Measurements from ENCODE around the gene ANKRD33.

ANKRD33 gene

GRCh38 chr12:51874486-51874885, 13.4 kb upstream of the ANKRD33 start:
- no CpG with 5 or more reads among the region's 4 CpGs for WGBS (ENCODE audit: extremely low coverage, insufficient coverage, low lambda C conversion rate)
- Histone ChIP-seq H3K36me3 (ENCODE audit: control insufficient read depth, insufficient read depth, low read length) (no peaks in the 10 kb centered on the region), H2AK5ac (ENCODE audit: low read length) (no peak overlapping the region), H3K27me3 (ENCODE audit: insufficient read depth, low read length, poor library complexity) (peaks cover 2% of the 10 kb centered on the region), H3K4me3 (ENCODE audit: low read length) (no peak overlapping the region), H4K5ac (ENCODE audit: low read length) (no peak overlapping the region), H2BK5ac (ENCODE audit: low read length) (no peak overlapping the region), H3K56ac (ENCODE audit: low read length) (no peak overlapping the region), H3K18ac (ENCODE audit: low read length) (no peak overlapping the region), H3K27ac (ENCODE audit: low read depth, low read length) (no peak overlapping the region), H2BK15ac (replicated peaks; ENCODE audit: low read depth) (no peak overlapping the region), H3K9ac (ENCODE audit: low read length) (no peak overlapping the region), H3K23ac (ENCODE audit: low read length) (no peak overlapping the region), H3K4me1 (ENCODE audit: control insufficient read depth, low read depth, low read length) (no peaks in the 10 kb centered on the region), H2BK120ac (ENCODE audit: low read depth, low read length) (no peak overlapping the region), H3K4ac (ENCODE audit: low read depth, low read length) (no peak overlapping the region), H3K79me1 (ENCODE audit: low read length) (no peaks in the 10 kb centered on the region), H3K79me2 (ENCODE audit: control insufficient read depth, insufficient read depth, low read length) (no peaks in the 10 kb centered on the region), H3K4me2 (ENCODE audit: low read length) (no peak overlapping the region), H4K8ac (ENCODE audit: low read depth, low read length) (no peak overlapping the region)
- no peak for DNase-seq

- H3K56ac ChIP-seq (ENCODE audit: low read length) = no peak overlapping the region
- DNase-seq = no peak
- no peak overlapping the region for H3K27ac ChIP-seq (ENCODE audit: low read depth, low read length)
- H3K4me3 ChIP-seq (ENCODE audit: low read length) = no peak overlapping the region
- no peak overlapping the region for H3K4me2 ChIP-seq (ENCODE audit: low read length)
- H3K23ac ChIP-seq (ENCODE audit: low read length) = no peak overlapping the region
- no peaks in the 10 kb centered on the region for H3K36me3 ChIP-seq (ENCODE audit: control insufficient read depth, insufficient read depth, low read length)
- no peak overlapping the region for H3K18ac ChIP-seq (ENCODE audit: low read length)
- H3K27me3 ChIP-seq (ENCODE audit: insufficient read depth, low read length, poor library complexity) = no peaks in the 10 kb centered on the region
- no peak overlapping the region for H2BK15ac ChIP-seq (replicated peaks; ENCODE audit: low read depth)
- H2BK5ac ChIP-seq (ENCODE audit: low read length) = no peak overlapping the region
- no CpG with 5 or more reads among the region's 3 CpGs for WGBS (ENCODE audit: extremely low coverage, insufficient coverage, low lambda C conversion rate)
- H4K8ac ChIP-seq (ENCODE audit: low read depth, low read length) = no peak overlapping the region
- no peaks in the 10 kb centered on the region for H3K4me1 ChIP-seq (ENCODE audit: control insufficient read depth, low read depth, low read length)
- H3K79me2 ChIP-seq (ENCODE audit: control insufficient read depth, insufficient read depth, low read length) = no peaks in the 10 kb centered on the region
- no peak overlapping the region for H4K5ac ChIP-seq (ENCODE audit: low read length)
- H3K79me1 ChIP-seq (ENCODE audit: low read length) = no peaks in the 10 kb centered on the region
- H2AK5ac ChIP-seq (ENCODE audit: low read length) = no peak overlapping the region
- H3K9ac ChIP-seq (ENCODE audit: low read length) = no peak overlapping the region
- H2BK120ac ChIP-seq (ENCODE audit: low read depth, low read length) = no peak overlapping the region
- no peak overlapping the region for H3K4ac ChIP-seq (ENCODE audit: low read depth, low read length)
Measured at GRCh38 chr12:51879102-51879501, 8.8 kb upstream of the ANKRD33 start.

- Histone ChIP-seq H3K56ac (ENCODE audit: low read length) (no peak overlapping the region), H3K4me2 (ENCODE audit: low read length) (no peak overlapping the region), H2AK5ac (ENCODE audit: low read length) (no peak overlapping the region), H2BK5ac (ENCODE audit: low read length) (no peak overlapping the region), H4K8ac (ENCODE audit: low read depth, low read length) (no peak overlapping the region), H3K27me3 (ENCODE audit: insufficient read depth, low read length, poor library complexity) (no peaks in the 10 kb centered on the region), H3K9ac (ENCODE audit: low read length) (no peak overlapping the region), H3K23ac (ENCODE audit: low read length) (no peak overlapping the region), H3K18ac (ENCODE audit: low read length) (no peak overlapping the region), H2BK15ac (replicated peaks; ENCODE audit: low read depth) (no peak overlapping the region), H4K5ac (ENCODE audit: low read length) (no peak overlapping the region), H3K4me1 (ENCODE audit: control insufficient read depth, low read depth, low read length) (no peaks in the 10 kb centered on the region), H3K79me1 (ENCODE audit: low read length) (no peaks in the 10 kb centered on the region), H3K4me3 (ENCODE audit: low read length) (no peak overlapping the region), H3K36me3 (ENCODE audit: control insufficient read depth, insufficient read depth, low read length) (no peaks in the 10 kb centered on the region), H2BK120ac (ENCODE audit: low read depth, low read length) (no peak overlapping the region), H3K4ac (ENCODE audit: low read depth, low read length) (no peak overlapping the region), H3K79me2 (ENCODE audit: control insufficient read depth, insufficient read depth, low read length) (no peaks in the 10 kb centered on the region), H3K27ac (ENCODE audit: low read depth, low read length) (no peak overlapping the region)
- DNase-seq = no peak
- no CpG with 5 or more reads among the region's 1 CpG for WGBS (ENCODE audit: extremely low coverage, insufficient coverage, low lambda C conversion rate)
Measured at GRCh38 chr12:51883295-51883694, 4.6 kb upstream of the ANKRD33 start.

- no CpG with 5 or more reads among the region's 4 CpGs for WGBS (ENCODE audit: extremely low coverage, insufficient coverage, low lambda C conversion rate)
Measured at GRCh38 chr12:51883998-51884675, 3.8 kb upstream of the ANKRD33 start.

GRCh38 chr12:51884676-51885229, 3.1 kb upstream of the ANKRD33 start:
- H3K27ac ChIP-seq (ENCODE audit: low read depth, low read length) = no peak overlapping the region
- no peak overlapping the region for H2BK120ac ChIP-seq (ENCODE audit: low read depth, low read length)
- WGBS (ENCODE audit: extremely low coverage, insufficient coverage, low lambda C conversion rate) = no CpG with 5 or more reads among the region's 11 CpGs
- H4K5ac ChIP-seq (ENCODE audit: low read length) = no peak overlapping the region
- no peaks in the 10 kb centered on the region for H3K4me1 ChIP-seq (ENCODE audit: control insufficient read depth, low read depth, low read length)
- H2AK5ac ChIP-seq (ENCODE audit: low read length) = no peak overlapping the region
- H3K18ac ChIP-seq (ENCODE audit: low read length) = no peak overlapping the region
- H3K23ac ChIP-seq (ENCODE audit: low read length) = no peak overlapping the region
- H2BK15ac ChIP-seq (replicated peaks; ENCODE audit: low read depth) = no peak overlapping the region
- no peak overlapping the region for H3K4me2 ChIP-seq (ENCODE audit: low read length)
- H3K56ac ChIP-seq (ENCODE audit: low read length) = no peak overlapping the region
- H3K4me3 ChIP-seq (ENCODE audit: low read length) = no peak overlapping the region
- H3K9ac ChIP-seq (ENCODE audit: low read length) = no peak overlapping the region
- H3K36me3 ChIP-seq (ENCODE audit: control insufficient read depth, insufficient read depth, low read length) = no peaks in the 10 kb centered on the region
- DNase-seq = peak; percentile 88
- H4K8ac ChIP-seq (ENCODE audit: low read depth, low read length) = no peak overlapping the region
- no peaks in the 10 kb centered on the region for H3K79me1 ChIP-seq (ENCODE audit: low read length)
- no peaks in the 10 kb centered on the region for H3K79me2 ChIP-seq (ENCODE audit: control insufficient read depth, insufficient read depth, low read length)
- no peak overlapping the region for H3K4ac ChIP-seq (ENCODE audit: low read depth, low read length)
- H3K27me3 ChIP-seq (ENCODE audit: insufficient read depth, low read length, poor library complexity) = no peaks in the 10 kb centered on the region
- H2BK5ac ChIP-seq (ENCODE audit: low read length) = no peak overlapping the region

More at GRCh38 chr12:51883998-51884675, 3.8 kb upstream of the ANKRD33 start:
- H3K23ac ChIP-seq (ENCODE audit: low read length) = no peak overlapping the region
- H3K79me2 ChIP-seq (ENCODE audit: control insufficient read depth, insufficient read depth, low read length) = no peaks in the 10 kb centered on the region
- H3K9ac ChIP-seq (ENCODE audit: low read length) = no peak overlapping the region
- H3K18ac ChIP-seq (ENCODE audit: low read length) = no peak overlapping the region
- no peak overlapping the region for H3K4me3 ChIP-seq (ENCODE audit: low read length)
- no peak overlapping the region for H2AK5ac ChIP-seq (ENCODE audit: low read length)
- no peak overlapping the region for H4K8ac ChIP-seq (ENCODE audit: low read depth, low read length)
- no peaks in the 10 kb centered on the region for H3K27me3 ChIP-seq (ENCODE audit: insufficient read depth, low read length, poor library complexity)
- no peaks in the 10 kb centered on the region for H3K36me3 ChIP-seq (ENCODE audit: control insufficient read depth, insufficient read depth, low read length)
- H2BK5ac ChIP-seq (ENCODE audit: low read length) = no peak overlapping the region
- no peak overlapping the region for H2BK120ac ChIP-seq (ENCODE audit: low read depth, low read length)
- no peaks in the 10 kb centered on the region for H3K4me1 ChIP-seq (ENCODE audit: control insufficient read depth, low read depth, low read length)
- no peak overlapping the region for H3K27ac ChIP-seq (ENCODE audit: low read depth, low read length)
- H3K56ac ChIP-seq (ENCODE audit: low read length) = no peak overlapping the region
- no peaks in the 10 kb centered on the region for H3K79me1 ChIP-seq (ENCODE audit: low read length)
- no peak overlapping the region for H2BK15ac ChIP-seq (replicated peaks; ENCODE audit: low read depth)
- H3K4ac ChIP-seq (ENCODE audit: low read depth, low read length) = no peak overlapping the region
- DNase-seq = no peak
- H3K4me2 ChIP-seq (ENCODE audit: low read length) = no peak overlapping the region
- no peak overlapping the region for H4K5ac ChIP-seq (ENCODE audit: low read length)
